GM21529 (cell line): ENCODE results near the gene PRAF2.

Source experiments
- ATAC-seq: cut with Tn5 transposase; IDR thresholded peaks from one replicate; pipeline ENCODE4 v1.9.1; 2021; ENCODE audit not compliant: unreplicated experiment

The PRAF2 gene

DNA sequence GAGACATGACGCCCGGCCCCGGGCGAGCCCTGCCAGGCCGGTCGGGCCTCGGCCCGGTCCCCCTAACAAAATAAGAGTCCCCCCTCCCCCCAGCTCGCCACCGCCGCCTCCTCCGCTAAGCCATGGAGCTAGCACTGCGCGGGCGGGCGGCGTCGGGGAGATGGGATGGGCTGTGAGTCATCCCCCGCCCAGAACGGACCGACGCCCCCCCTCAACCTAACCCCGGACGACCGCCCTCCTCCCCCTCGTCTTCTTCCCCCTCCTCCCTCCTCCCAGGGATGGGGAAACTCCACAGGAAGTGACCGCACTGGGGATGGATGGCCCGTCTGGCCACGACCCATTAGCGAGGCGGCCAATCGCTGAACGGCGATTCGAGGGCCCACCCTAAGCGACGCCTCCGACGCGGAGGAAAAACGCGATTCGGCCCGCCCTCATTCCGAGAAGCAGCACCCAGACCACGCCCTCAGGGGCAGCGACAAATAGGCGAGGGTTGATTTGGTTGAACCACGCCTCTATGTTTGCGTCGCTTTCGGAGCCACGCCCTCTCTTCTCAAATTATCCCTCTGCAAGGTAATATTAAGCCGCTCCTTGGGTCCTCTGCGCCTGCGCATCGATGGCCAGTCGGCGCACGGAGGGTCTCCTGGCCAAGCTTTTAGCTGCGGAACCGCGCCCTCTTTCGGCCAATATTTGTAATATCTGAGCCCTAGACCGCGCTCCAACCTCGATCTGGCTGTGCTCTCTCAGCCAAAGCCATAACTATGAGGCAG, 30.4 kb downstream of the PRAF2 start, which contains the start of gene TFE3:
TSS of gene TFE3 (minus strand) at position 138 of the 767 bp plus-strand sequence. CDS start at position 7, 131 bp downstream.
- ATAC-seq = peak; percentile 80

DNA sequence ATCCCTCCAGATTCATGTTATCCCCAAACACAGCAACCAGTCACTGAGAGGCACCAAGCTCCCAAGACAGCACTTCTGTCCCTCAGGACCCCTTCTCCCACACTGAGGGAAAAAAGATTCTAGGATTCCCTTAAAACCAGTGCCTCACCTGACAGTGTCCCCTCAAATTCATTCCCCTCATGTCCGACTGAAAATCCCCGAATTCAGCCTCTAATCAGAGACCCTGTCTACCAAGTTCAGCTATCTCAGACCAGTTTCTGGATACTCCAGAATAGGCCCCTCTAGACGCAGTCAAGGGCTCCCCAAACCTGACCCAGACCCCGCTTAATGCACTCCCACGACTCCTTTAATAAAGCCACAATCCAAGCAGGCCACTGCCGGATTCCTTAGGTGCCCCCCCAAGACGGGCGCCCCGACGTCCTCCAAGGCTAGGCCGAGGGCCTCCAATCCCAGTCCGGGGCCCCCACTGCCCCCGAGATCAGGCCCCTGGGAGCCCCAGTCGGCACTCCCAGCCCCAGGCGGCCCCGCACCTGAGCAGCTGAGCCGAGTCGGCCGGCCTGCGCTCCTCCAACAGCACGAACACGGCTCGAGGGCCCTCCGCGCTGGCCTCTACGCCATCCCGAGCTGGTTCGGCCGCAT, 31.1 kb downstream of the PRAF2 start:
- peak; percentile 2 for ATAC-seq

DNA sequence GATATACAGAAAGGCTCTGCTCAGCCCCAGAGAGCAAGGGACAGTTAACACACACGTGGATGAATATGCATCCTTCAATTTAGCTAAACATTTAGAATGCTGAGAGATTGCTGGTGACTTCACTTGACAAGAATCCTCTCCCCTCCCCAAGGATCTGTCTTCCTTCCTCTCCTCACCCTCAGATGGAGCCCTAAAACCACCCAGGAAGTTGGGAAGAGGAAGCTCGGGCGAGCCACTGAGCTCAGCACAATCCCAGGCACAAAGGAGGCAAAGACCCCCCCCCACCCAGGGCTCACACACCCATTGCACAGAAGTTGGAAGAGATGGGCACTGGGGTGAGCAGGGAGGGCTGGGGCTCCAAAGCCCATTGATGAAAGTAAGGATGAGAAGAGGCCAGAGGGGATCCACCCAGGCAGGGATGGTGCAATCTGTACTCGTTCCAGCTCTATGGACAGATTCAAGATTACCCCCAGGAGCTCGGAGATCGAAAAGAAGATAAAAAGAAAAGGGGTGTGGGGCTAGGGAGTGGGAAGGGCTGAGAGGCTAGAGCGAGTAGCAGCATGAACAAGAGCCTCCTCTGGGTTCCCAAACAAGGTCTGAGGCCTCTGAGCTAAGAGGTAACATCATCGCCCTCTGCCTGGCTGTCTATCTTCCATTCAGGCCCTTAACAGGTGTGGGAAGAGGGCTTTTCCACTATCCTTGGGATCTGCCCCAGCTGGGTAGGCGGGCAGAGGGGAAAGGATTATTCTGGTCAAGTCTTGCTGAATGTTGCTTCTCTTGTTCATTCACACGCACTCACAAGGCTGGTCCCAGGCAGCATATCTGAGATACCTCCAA, 31.8 kb downstream of the PRAF2 start:
- no peak for ATAC-seq

DNA sequence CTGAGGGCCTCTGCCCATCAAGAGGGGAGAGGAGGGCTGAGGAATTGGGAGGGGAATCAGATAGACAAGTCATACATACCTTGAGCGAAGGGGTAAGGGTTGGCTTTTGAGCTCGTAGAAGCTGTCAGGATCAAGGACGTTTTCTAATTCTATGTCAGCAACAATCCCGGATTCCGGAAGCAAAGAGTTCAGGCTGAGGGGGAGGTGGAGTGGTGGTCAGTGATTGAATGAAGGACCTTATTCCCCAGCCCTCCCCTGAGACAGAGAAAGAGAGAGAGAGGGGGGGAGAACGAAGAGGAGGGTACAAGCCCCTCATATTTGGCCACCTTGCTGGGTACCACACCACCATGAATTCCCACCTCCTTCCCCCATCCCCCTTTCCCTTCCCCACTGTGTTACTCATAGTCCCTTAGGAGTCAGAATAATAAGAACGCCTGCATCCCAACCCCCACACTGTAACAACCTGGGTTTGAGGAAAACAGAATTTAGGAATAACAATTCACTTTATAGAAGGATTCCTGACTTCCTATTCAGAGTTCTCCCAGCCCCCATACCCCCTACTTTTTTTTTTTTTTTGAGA, 33.3 kb downstream of the PRAF2 start:
- no peak for ATAC-seq

DNA sequence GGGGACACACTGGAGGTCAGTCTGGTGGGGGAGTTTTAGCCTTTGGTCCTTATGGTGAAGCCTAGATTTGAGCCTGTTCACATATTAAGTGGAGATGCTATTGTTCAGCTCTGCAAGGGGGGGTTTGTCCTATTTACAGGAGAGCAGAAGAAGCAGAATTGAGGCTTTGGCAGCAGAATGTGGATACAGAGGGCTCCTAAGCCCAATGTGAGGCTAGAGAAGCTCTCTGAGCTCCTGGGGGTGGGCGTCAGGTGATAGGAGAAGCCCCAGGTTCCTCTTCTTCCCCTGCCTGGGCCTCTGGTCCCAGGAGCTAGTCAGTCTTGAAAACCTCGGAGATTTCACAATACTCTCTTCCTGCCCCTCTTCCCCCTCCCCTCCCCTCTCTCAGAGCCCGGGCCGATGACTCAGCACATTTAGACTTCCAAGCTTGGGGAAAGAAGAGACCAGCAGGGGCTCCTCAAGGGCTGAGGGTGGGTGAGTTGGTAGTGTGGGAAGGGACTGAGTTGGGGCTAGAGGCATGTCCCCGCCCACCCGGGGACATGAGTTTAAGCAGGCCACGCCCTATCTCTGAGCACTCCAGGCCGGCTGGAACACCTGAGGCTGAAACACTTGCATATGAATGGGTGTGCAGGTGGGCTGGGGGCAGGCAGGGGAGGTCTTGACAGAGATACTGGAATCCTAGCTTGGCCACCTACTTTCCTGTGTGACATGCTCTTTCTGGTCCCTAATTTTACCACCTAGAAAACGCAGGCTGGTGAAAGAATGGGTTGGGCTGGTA, 34.0 kb downstream of the PRAF2 start:
- ATAC-seq = no peak

DNA sequence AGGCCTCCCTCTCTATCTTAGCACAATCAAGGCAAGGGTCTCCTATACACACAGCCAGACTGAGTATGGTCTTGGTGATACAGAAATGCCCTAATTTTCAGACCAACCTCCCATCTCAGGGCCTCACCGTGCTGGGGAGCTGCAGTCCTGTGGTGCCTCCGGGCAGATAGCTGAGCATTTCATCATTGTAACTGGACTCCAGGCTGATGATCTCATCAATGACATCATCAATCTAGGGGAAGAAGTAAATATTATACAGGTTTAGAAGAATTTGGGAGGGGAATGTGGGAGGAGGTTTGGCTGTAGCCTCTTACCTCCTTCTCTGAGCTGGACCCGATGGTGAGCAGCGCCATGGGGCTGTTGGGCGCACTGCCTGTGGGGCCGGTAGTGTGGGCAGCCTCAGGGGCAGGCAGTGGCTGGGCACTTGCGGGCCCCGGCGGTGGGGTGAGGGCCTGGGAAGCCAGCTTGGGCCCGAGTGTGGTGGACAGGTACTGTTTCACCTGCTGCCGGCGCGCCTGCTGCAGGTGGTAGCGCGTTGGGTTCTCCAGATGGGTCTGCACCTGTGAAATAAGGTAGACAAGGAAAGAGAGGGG, 35.8 kb downstream of the PRAF2 start:
- ATAC-seq = no peak

DNA sequence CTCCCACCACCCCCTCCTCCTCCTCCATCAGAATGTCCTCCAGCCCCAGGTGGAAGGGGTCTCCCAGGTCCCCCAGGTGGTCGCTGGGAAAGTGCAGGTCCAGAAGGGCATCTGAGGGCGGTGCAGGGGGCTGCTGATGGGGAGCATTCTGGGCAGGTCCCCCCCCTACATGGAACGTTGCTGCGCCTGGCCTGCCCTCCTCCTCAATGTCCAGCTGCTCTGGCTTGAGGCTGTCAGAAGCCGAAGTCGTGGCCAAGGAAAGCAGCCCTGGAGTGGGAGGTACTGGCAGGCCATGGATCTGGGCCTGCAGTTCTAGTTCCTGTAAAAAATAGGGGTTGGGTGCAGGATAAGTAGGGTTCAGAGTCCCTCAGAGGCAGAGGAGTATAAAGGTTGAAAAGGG, 43.5 kb downstream of the PRAF2 start:
- no peak for ATAC-seq

DNA sequence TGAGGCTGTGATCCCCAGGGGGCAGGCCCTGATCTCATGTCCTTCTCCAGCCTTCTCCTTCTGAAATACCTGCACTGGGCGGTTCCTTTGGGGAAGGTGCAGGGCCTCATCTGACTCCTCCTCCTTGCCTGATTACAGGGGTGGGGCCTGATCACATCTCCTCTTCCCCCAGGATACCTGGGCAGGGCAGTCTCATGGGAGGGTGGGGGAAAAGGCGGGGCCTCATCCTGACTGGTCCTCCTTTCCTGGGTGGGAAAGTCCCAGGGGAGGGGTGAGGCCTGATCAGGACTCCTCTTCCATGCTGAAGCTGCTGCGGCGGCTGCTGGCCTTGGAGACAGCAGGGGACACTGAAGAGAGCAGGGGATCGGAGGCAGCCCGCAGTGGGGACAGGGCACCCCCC, 43.9 kb downstream of the PRAF2 start:
- ATAC-seq = no peak
